Ishikawa (cell line): ENCODE results near the gene EDDM13.

Experiments used
- CEBPB ChIP-seq: IDR thresholded peaks from 2 replicates; pipeline ENCODE4 v1.6.1; 2012
- CREB1 ChIP-seq: IDR thresholded peaks from 2 replicates; pipeline ENCODE4 v1.6.1; 2012; ENCODE audit warnings: low read depth
- EGR1 ChIP-seq: IDR thresholded peaks from 2 replicates; pipeline ENCODE4 v1.6.1; 2012
- EP300 ChIP-seq: IDR thresholded peaks from 2 replicates; pipeline ENCODE4 v1.6.1; 2012; ENCODE audit warnings: borderline replicate concordance
- FOXM1 ChIP-seq: IDR thresholded peaks from 2 replicates; pipeline ENCODE4 v1.6.1; 2012; ENCODE audit warnings: low read depth, borderline replicate concordance
- NFIC ChIP-seq: IDR thresholded peaks from 2 replicates; pipeline ENCODE4 v1.6.1; 2012
- RAD21 ChIP-seq: IDR thresholded peaks from 2 replicates; pipeline ENCODE4 v1.6.1; 2012; ENCODE audit warnings: low read depth
- REST ChIP-seq: IDR thresholded peaks from 2 replicates; pipeline ENCODE4 v1.6.1; 2012; ENCODE audit warnings: low read depth, mild to moderate bottlenecking
- TAF1 ChIP-seq: IDR thresholded peaks from 2 replicates; pipeline ENCODE4 v1.6.1; 2012; ENCODE audit warnings: low read depth, mild to moderate bottlenecking
- TCF12 ChIP-seq: IDR thresholded peaks from 2 replicates; pipeline ENCODE4 v1.6.1; 2012; ENCODE audit warnings: low read depth
- TEAD4 ChIP-seq: IDR thresholded peaks from 2 replicates; pipeline ENCODE4 v1.6.1; 2012
- USF1 ChIP-seq: IDR thresholded peaks from 2 replicates; pipeline ENCODE4 v1.6.1; 2012
- YY1 ChIP-seq: IDR thresholded peaks from 2 replicates; pipeline ENCODE4 v1.6.1; 2012; ENCODE audit warnings: low read depth
- ZBTB7A ChIP-seq: IDR thresholded peaks from 2 replicates; pipeline ENCODE4 v1.6.1; 2012; ENCODE audit warnings: low read depth
- TF ChIP-seq, protein P1 (sequence below): IDR thresholded peaks from 2 replicates; pipeline ENCODE4 v1.6.1; 2012

EDDM13 gene

GRCh38 chr19:56273563-56274117 is 1.1 kb downstream of the EDDM13 start:
- no peak for TF ChIP-seq REST
- no peak for TF ChIP-seq CREB1
- TF ChIP-seq FOXM1 = no peak
- TF ChIP-seq USF1 = no peak
- TF ChIP-seq NFIC = no peak
- no peak for TF ChIP-seq TAF1
- no peak for TF ChIP-seq TCF12
- TF ChIP-seq YY1 = no peak
- TF ChIP-seq EP300 = no peak
- TF ChIP-seq, protein P1, sequence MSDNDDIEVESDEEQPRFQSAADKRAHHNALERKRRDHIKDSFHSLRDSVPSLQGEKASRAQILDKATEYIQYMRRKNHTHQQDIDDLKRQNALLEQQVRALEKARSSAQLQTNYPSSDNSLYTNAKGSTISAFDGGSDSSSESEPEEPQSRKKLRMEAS = no peak
- no peak for TF ChIP-seq EGR1
- TF ChIP-seq TEAD4 = no peak
- no peak for TF ChIP-seq RAD21
- TF ChIP-seq ZBTB7A = no peak

- TF ChIP-seq CEBPB (no peak), EP300 (no peak), EGR1 (no peak), TAF1 (no peak), ZBTB7A (no peak), YY1 (no peak), USF1 (no peak)
- TF ChIP-seq, protein P1 = no peak
Measured at GRCh38 chr19:56282809-56283208, 10.3 kb downstream of the EDDM13 start.

DNA sequence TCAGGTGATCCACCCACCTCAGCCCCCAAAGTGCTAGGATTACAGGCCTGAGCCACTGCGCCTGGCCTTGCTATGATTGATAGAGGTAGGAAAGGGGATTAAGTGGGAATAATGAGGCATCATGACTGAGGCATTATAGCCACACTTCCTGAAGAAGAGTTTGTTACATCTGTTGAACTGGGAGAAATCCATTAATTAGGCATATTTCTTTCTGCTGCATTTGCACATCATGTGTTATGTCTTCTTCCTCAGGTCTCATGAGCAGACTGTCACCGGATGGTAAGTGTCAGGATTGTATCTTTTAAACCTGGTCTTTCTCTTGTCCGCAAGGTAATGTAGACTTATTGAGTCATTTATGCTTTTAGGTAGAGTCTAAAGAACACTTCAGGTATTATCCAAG is 12.2 kb downstream of the EDDM13 start:
- TF ChIP-seq TCF12 (no peak), TEAD4 (no peak), FOXM1 (no peak), RAD21 (no peak), USF1 (no peak), ZBTB7A (no peak), TAF1 (no peak), CEBPB (no peak), EP300 (no peak), NFIC (no peak), CREB1 (no peak), REST (no peak), YY1 (no peak), EGR1 (no peak)
- TF ChIP-seq, protein P1 = no peak

DNA sequence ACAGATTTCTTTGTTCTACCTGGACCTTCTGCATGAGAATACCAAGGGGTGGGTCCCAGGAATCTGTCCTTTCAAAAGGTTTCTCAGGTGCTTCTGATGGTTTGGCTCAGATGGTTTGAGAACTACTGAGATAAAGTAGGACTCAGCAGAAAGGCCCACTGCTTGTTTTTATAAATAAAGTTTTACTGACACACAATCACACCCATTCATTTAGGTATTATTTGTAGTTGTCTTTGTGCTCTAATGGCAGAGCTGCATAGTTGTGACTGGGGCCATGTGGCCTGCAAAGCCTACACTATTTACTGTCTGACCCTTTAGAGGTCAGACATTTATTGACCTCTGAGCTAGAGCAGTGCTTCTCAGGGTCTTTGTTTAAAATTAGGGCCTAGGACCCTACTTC is 17.6 kb downstream of the EDDM13 start:
- TF ChIP-seq YY1 = no peak
- TF ChIP-seq, protein P1 = no peak

GRCh38 chr19:56291867-56292266 is 19.3 kb downstream of the EDDM13 start:
- TF ChIP-seq TEAD4 = no peak
- TF ChIP-seq ZBTB7A = no peak
- no peak for TF ChIP-seq RAD21
- TF ChIP-seq TCF12 = no peak
- no peak for TF ChIP-seq REST
- no peak for TF ChIP-seq NFIC
- no peak for TF ChIP-seq CEBPB
- TF ChIP-seq TAF1 = no peak
- no peak for TF ChIP-seq YY1
- no peak for TF ChIP-seq CREB1
- no peak for TF ChIP-seq EP300
- TF ChIP-seq, protein P1 = no peak
